ENCODE results near the gene TMEM191B. TPM values are rescaled to one million over a fixed set of nuclear protein-coding genes. Genes with fewer than 3 reads are reported as not detected.
A peak's percentile ranks its signal among the peaks of the same experiment; 100 is the strongest.
"Not testable (repeated sequence)": the region's sequence is repeated elsewhere in the genome, so short reads cannot be mapped to it uniquely, and the experiment has no call there.

Gene TMEM191B
- polyA plus RNA-seq, 3 donors: 1.8 to 6.7 (median 2.8) TPM

GRCh38 chr22:18551046-18551445 is 23.4 kb downstream of the TMEM191B start:
- DNase-seq; H3K79me2 ChIP-seq (ENCODE audit: insufficient read depth, low read length); H3K4me1 ChIP-seq (ENCODE audit: control insufficient read depth in 1 of 2, insufficient read depth in 2 of 2, low read length in 2 of 2); H3K9me3 Mint-ChIP-seq; H2AFZ ChIP-seq (ENCODE audit: insufficient read depth, low read depth, low read length, poor library complexity, severe bottlenecking); H3K4me2 ChIP-seq (replicated peaks; ENCODE audit: extremely low read depth, low read length, poor library complexity, severe bottlenecking); H3K36me3 Mint-ChIP-seq; intact Hi-C loops (cut with micrococcal nuclease); H3K9ac ChIP-seq (ENCODE audit: insufficient read depth, low read length, poor library complexity, severe bottlenecking); H3K36me3 ChIP-seq (replicated peaks in 1 of 2; ENCODE audit: control insufficient read depth in 1 of 2, insufficient read depth in 2 of 2, low read length in 2 of 2); H3K27me3 Mint-ChIP-seq (ENCODE audit: low read depth in 3 of 3); H3K4me3 ChIP-seq (replicated peaks in 1 of 3; ENCODE audit: low read depth in 2 of 3, low read length in 3 of 3); H3K4me3 Mint-ChIP-seq; H3K27ac Mint-ChIP-seq; H3K9me3 ChIP-seq (replicated peaks in 1 of 2; ENCODE audit: control insufficient read depth in 1 of 2, insufficient read depth in 1 of 2, low read length in 2 of 2); H3K27me3 ChIP-seq (ENCODE audit: control insufficient read depth in 2 of 2, insufficient read depth in 2 of 2, low read length in 2 of 2); H3K4me1 Mint-ChIP-seq; H4K20me1 ChIP-seq (ENCODE audit: insufficient read depth, low read length); H3K27ac ChIP-seq (ENCODE audit: low read depth in 1 of 2, low read length in 2 of 2): not testable (repeated sequence)
- no CpG with 5 or more reads among the region's 7 CpGs for WGBS (ENCODE audit: insufficient coverage)

- H3K27me3 Mint-ChIP-seq (ENCODE audit: low read depth in 3 of 3); H3K27ac ChIP-seq (ENCODE audit: low read depth in 1 of 2, low read length in 2 of 2); H3K4me2 ChIP-seq (replicated peaks; ENCODE audit: extremely low read depth, low read length, poor library complexity, severe bottlenecking); H3K9me3 ChIP-seq (replicated peaks in 1 of 2; ENCODE audit: control insufficient read depth in 1 of 2, insufficient read depth in 1 of 2, low read length in 2 of 2); H3K79me2 ChIP-seq (ENCODE audit: insufficient read depth, low read length); H4K20me1 ChIP-seq (ENCODE audit: insufficient read depth, low read length); H3K4me3 Mint-ChIP-seq; DNase-seq; H3K4me1 Mint-ChIP-seq; H3K4me1 ChIP-seq (ENCODE audit: control insufficient read depth in 1 of 2, insufficient read depth in 2 of 2, low read length in 2 of 2); H3K9me3 Mint-ChIP-seq; H3K27me3 ChIP-seq (ENCODE audit: control insufficient read depth in 2 of 2, insufficient read depth in 2 of 2, low read length in 2 of 2); H2AFZ ChIP-seq (ENCODE audit: insufficient read depth, low read depth, low read length, poor library complexity, severe bottlenecking); H3K9ac ChIP-seq (ENCODE audit: insufficient read depth, low read length, poor library complexity, severe bottlenecking); H3K36me3 Mint-ChIP-seq; intact Hi-C loops (cut with micrococcal nuclease); H3K36me3 ChIP-seq (replicated peaks in 1 of 2; ENCODE audit: control insufficient read depth in 1 of 2, insufficient read depth in 2 of 2, low read length in 2 of 2); H3K4me3 ChIP-seq (replicated peaks in 1 of 3; ENCODE audit: low read depth in 2 of 3, low read length in 3 of 3): not testable (repeated sequence)
- peak overlapping the region in 1 of 7 donors; percentile 66 for H3K27ac Mint-ChIP-seq
- no CpG with 5 or more reads among the region's 19 CpGs for whole genome bisulfite sequencing (ENCODE audit: insufficient coverage)
Measured at GRCh38 chr22:18552839-18553597, 25.4 kb downstream of the TMEM191B start.

GRCh38 chr22:18554280-18555256 is 27.0 kb downstream of the TMEM191B start:
- H3K4me2 ChIP-seq (replicated peaks; ENCODE audit: extremely low read depth, low read length, poor library complexity, severe bottlenecking); H3K9ac ChIP-seq (ENCODE audit: insufficient read depth, low read length, poor library complexity, severe bottlenecking); H2AFZ ChIP-seq (ENCODE audit: insufficient read depth, low read depth, low read length, poor library complexity, severe bottlenecking); H3K4me3 ChIP-seq (replicated peaks in 1 of 3; ENCODE audit: low read depth in 2 of 3, low read length in 3 of 3); H3K4me1 Mint-ChIP-seq; H3K27me3 ChIP-seq (ENCODE audit: control insufficient read depth in 2 of 2, insufficient read depth in 2 of 2, low read length in 2 of 2); H3K4me1 ChIP-seq (ENCODE audit: control insufficient read depth in 1 of 2, insufficient read depth in 2 of 2, low read length in 2 of 2); H3K4me3 Mint-ChIP-seq; H3K9me3 ChIP-seq (replicated peaks in 1 of 2; ENCODE audit: control insufficient read depth in 1 of 2, insufficient read depth in 1 of 2, low read length in 2 of 2); H3K9me3 Mint-ChIP-seq; H3K27ac Mint-ChIP-seq; H3K79me2 ChIP-seq (ENCODE audit: insufficient read depth, low read length); H3K27me3 Mint-ChIP-seq (ENCODE audit: low read depth in 3 of 3); H4K20me1 ChIP-seq (ENCODE audit: insufficient read depth, low read length); intact Hi-C loops (cut with micrococcal nuclease); DNase-seq; H3K36me3 ChIP-seq (replicated peaks in 1 of 2; ENCODE audit: control insufficient read depth in 1 of 2, insufficient read depth in 2 of 2, low read length in 2 of 2); H3K27ac ChIP-seq (ENCODE audit: low read depth in 1 of 2, low read length in 2 of 2); H3K36me3 Mint-ChIP-seq: not testable (repeated sequence)
- no CpG with 5 or more reads among the region's 22 CpGs for WGBS (ENCODE audit: insufficient coverage)

- H3K4me3 ChIP-seq (replicated peaks in 1 of 3; ENCODE audit: low read depth in 2 of 3, low read length in 3 of 3); H4K20me1 ChIP-seq (ENCODE audit: insufficient read depth, low read length); H3K27me3 Mint-ChIP-seq (ENCODE audit: low read depth in 3 of 3); H3K9ac ChIP-seq (ENCODE audit: insufficient read depth, low read length, poor library complexity, severe bottlenecking); H3K4me1 Mint-ChIP-seq; H3K4me3 Mint-ChIP-seq; H2AFZ ChIP-seq (ENCODE audit: insufficient read depth, low read depth, low read length, poor library complexity, severe bottlenecking); intact Hi-C loops (cut with micrococcal nuclease); H3K27me3 ChIP-seq (ENCODE audit: control insufficient read depth in 2 of 2, insufficient read depth in 2 of 2, low read length in 2 of 2); H3K36me3 ChIP-seq (replicated peaks in 1 of 2; ENCODE audit: control insufficient read depth in 1 of 2, insufficient read depth in 2 of 2, low read length in 2 of 2); H3K36me3 Mint-ChIP-seq; H3K79me2 ChIP-seq (ENCODE audit: insufficient read depth, low read length); H3K27ac Mint-ChIP-seq; H3K4me2 ChIP-seq (replicated peaks; ENCODE audit: extremely low read depth, low read length, poor library complexity, severe bottlenecking); H3K4me1 ChIP-seq (ENCODE audit: control insufficient read depth in 1 of 2, insufficient read depth in 2 of 2, low read length in 2 of 2); H3K9me3 ChIP-seq (replicated peaks in 1 of 2; ENCODE audit: control insufficient read depth in 1 of 2, insufficient read depth in 1 of 2, low read length in 2 of 2); DNase-seq; H3K27ac ChIP-seq (ENCODE audit: low read depth in 1 of 2, low read length in 2 of 2); H3K9me3 Mint-ChIP-seq: not testable (repeated sequence)
- no CpG with 5 or more reads among the region's 4 CpGs for WGBS (ENCODE audit: insufficient coverage)
Measured at GRCh38 chr22:18558516-18558915, 30.9 kb downstream of the TMEM191B start.
